ENCODE data around the gene APOBEC2. TPM values are rescaled to one million over a fixed set of nuclear protein-coding genes. Genes with fewer than 3 reads are reported as not detected.

Gene APOBEC2
- total RNA-seq, 2 experiments from 2014 or later: not detected

Other genes with a start within 250 kb of the APOBEC2 start
- gene UNC5CL, start 14.0 kb upstream of the APOBEC2 start, total RNA-seq: 1 to 10 TPM; 1.3 to 1.7 TPM
- gene TSPO2, start 10.7 kb upstream of the APOBEC2 start, total RNA-seq: not detected
- gene OARD1, start 19.2 kb downstream of the APOBEC2 start, total RNA-seq: 10 to 100 TPM; 43.7 to 44.2 TPM
- gene NFYA, start 19.8 kb downstream of the APOBEC2 start, total RNA-seq: 10 to 100 TPM; 24.5 to 25.4 TPM
- not detected for gene TREML1, start 101.1 kb downstream of the APOBEC2 start, total RNA-seq
- not detected for gene TREM2, start 109.9 kb downstream of the APOBEC2 start, total RNA-seq
- gene TREML2, start 147.9 kb downstream of the APOBEC2 start, total RNA-seq: 1 to 10 TPM; 8.9 TPM
- gene TREML4, start 175.1 kb downstream of the APOBEC2 start, total RNA-seq: not detected
- gene TREM1, start 233.5 kb downstream of the APOBEC2 start, total RNA-seq: under 1 TPM in 1 of 2 experiments, not detected in 1; 0.30 TPM